SH-SY5Y (cell line): Measurements from ENCODE around the gene SLC6A18.

Experiments used
- GATA2 ChIP-seq: IDR thresholded peaks from 2 replicates; pipeline ENCODE4 v1.6.1; 2011; ENCODE audit warnings: mild to moderate bottlenecking, low read depth, low read length
- GATA3 ChIP-seq: IDR thresholded peaks from 2 replicates; pipeline ENCODE4 v1.6.1; 2011; ENCODE audit warnings: low read depth, mild to moderate bottlenecking, low read length, moderate library complexity

DNA sequence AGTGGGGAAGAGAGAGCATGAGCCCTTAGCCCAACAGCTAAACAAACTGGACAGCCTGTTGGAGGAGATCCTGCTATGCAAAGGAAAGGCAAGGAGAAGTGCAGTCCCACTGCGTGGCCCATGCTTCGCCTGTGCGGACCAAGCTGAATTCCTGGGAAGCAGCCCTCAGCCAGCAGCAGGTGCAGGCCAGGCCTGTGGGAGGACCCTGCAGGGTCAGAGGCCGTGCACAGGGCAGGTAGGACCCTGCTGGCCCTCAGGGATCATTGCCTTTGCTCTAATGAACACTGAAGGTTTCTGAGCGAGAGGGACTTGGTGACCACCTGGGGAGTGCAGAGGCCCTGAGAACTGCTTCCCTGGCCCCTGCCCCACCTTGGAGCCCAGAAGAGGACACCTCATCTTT lies 29.7 kb upstream of the SLC6A18 start:
- TF ChIP-seq GATA3 (no peak), GATA2 (no peak)
